ENCODE data around the gene ADAMTS10. TPM values are rescaled to one million over a fixed set of nuclear protein-coding genes. Genes with fewer than 3 reads are reported as not detected.

ADAMTS10 gene
- total and polyA plus RNA-seq, 4 donors: 9.1 to 44.1 (median 15.3) TPM

GRCh38 chr19:8571006-8571411, 39.5 kb downstream of the ADAMTS10 start:
- H3K27me3 ChIP-seq (ENCODE audit: control insufficient read depth in 3 of 3, insufficient read depth in 3 of 3, low read length in 2 of 3): peaks cover 0 to 3% (median 0%) of the 10 kb centered on the region in 3 donors
- H3K9me3 ChIP-seq (ENCODE audit: control insufficient read depth in 4 of 4, insufficient read depth in 3 of 4, low read length in 3 of 4): peaks cover 0 to 3% (median 0%) of the 10 kb centered on the region in 4 donors
- DNase-seq: no peak
- peak; percentile 60 for ATAC-seq (ENCODE audit: insufficient read depth, low FRiP score)
- H3K36me3 ChIP-seq (ENCODE audit: control insufficient read depth in 4 of 4, insufficient read depth in 4 of 4, low read length in 4 of 4): no peaks in the 10 kb centered on the region
- H3K9ac ChIP-seq (ENCODE audit: insufficient read depth in 1 of 2, low read length in 2 of 2): no peak overlapping the region
- WGBS, 2 donors: 4 to 5% methylated on average over 5 of the region's 5 CpGs
- H3K4me1 ChIP-seq (ENCODE audit: control insufficient read depth in 5 of 5, insufficient read depth in 5 of 5, low read length in 5 of 5): peaks cover 0 to 6% (median 0%) of the 10 kb centered on the region in 5 donors
- H3K27ac ChIP-seq (ENCODE audit: low read depth in 1 of 2, low read length in 1 of 2): peak overlapping the region in 1 of 2 donors; percentile 62
- H3K4me3 ChIP-seq: no peak overlapping the region
- TF ChIP-seq CTCF (IDR thresholded peaks at IDR 0.05; ENCODE audit: control extremely low read depth, extremely low read depth): no peak

- 28 to 47% methylated on average over 5 of the region's 5 CpGs for WGBS, 2 donors
- TF ChIP-seq CTCF (IDR thresholded peaks at IDR 0.05; ENCODE audit: control extremely low read depth, extremely low read depth): no peak
- H3K36me3 ChIP-seq (ENCODE audit: control insufficient read depth in 4 of 4, insufficient read depth in 4 of 4, low read length in 4 of 4): no peaks in the 10 kb centered on the region
- H3K4me1 ChIP-seq (ENCODE audit: control insufficient read depth in 5 of 5, insufficient read depth in 5 of 5, low read length in 5 of 5): peaks cover 0 to 4% (median 0%) of the 10 kb centered on the region in 5 donors
- H3K9me3 ChIP-seq (ENCODE audit: control insufficient read depth in 4 of 4, insufficient read depth in 3 of 4, low read length in 3 of 4): peaks cover 0 to 3% (median 0%) of the 10 kb centered on the region in 4 donors
- no peaks in the 10 kb centered on the region for H3K27me3 ChIP-seq (ENCODE audit: control insufficient read depth in 3 of 3, insufficient read depth in 3 of 3, low read length in 2 of 3)
- H3K27ac ChIP-seq (ENCODE audit: low read depth in 1 of 2, low read length in 1 of 2): peak overlapping the region in 1 of 2 donors; percentile 83
- DNase-seq (no peak), ATAC-seq (ENCODE audit: insufficient read depth, low FRiP score) (peak; percentile 45)
- H3K9ac ChIP-seq (ENCODE audit: insufficient read depth in 1 of 2, low read length in 2 of 2): no peak overlapping the region
- H3K4me3 ChIP-seq: no peak overlapping the region
Measured at GRCh38 chr19:8569066-8569771, 41.3 kb downstream of the ADAMTS10 start.

- Histone ChIP-seq H3K36me3 (ENCODE audit: control insufficient read depth in 4 of 4, insufficient read depth in 4 of 4, low read length in 4 of 4) (no peaks in the 10 kb centered on the region), H3K9me3 (ENCODE audit: control insufficient read depth in 4 of 4, insufficient read depth in 3 of 4, low read length in 3 of 4) (peaks cover 0 to 3% (median 0%) of the 10 kb centered on the region in 4 donors), H3K27ac (ENCODE audit: low read depth in 1 of 2, low read length in 1 of 2) (peak overlapping the region in 1 of 2 donors; percentile 39), H3K27me3 (ENCODE audit: control insufficient read depth in 3 of 3, insufficient read depth in 3 of 3, low read length in 2 of 3) (no peaks in the 10 kb centered on the region), H3K4me1 (ENCODE audit: control insufficient read depth in 5 of 5, insufficient read depth in 5 of 5, low read length in 5 of 5) (peaks cover 0 to 4% (median 0%) of the 10 kb centered on the region in 5 donors), H3K9ac (ENCODE audit: insufficient read depth in 1 of 2, low read length in 2 of 2) (no peak overlapping the region), H3K4me3 (no peak overlapping the region)
- WGBS, 2 donors: 72 to 80% methylated on average over 15 of the region's 15 CpGs
- no peak for TF ChIP-seq CTCF (IDR thresholded peaks at IDR 0.05; ENCODE audit: control extremely low read depth, extremely low read depth)
- DNase-seq (no peak), ATAC-seq (ENCODE audit: insufficient read depth, low FRiP score) (peak; percentile 24)
Measured at GRCh38 chr19:8567522-8568172, 42.9 kb downstream of the ADAMTS10 start.
